ENCODE results near the gene ABCC11.

DNA sequence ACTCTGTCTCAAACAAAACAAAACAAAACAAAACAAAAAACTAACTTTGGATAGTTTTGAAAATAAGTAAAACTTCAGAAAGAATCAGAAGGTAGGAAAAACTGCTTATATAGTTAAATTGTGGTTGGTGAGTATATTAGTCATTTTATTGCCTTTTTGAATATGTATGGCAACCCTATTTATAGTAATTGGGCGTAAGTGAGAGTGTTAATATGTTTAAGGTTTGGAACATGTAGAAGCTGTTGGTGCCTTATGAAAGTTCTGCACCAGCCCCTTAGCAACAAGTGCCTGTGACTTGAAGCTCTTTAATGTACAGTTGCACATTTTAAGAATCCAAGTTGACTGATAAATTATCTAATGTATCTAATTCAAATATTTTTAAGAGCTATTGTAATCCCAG lies 47.4 kb upstream of the ABCC11 start:
- no peak for TF ChIP-seq POLR2AphosphoS5 (IDR thresholded peaks at IDR 0.05; ENCODE audit: borderline replicate concordance, low read depth, low read length)
- no peak for TF ChIP-seq EZH2 (IDR thresholded peaks at IDR 0.05)
- TF ChIP-seq FOXP2 (optimal IDR thresholded peaks at IDR 0.05; ENCODE audit: control extremely low read depth, extremely low read length, insufficient read depth) = no peak
